Measurements from ENCODE around the gene MICU2.

GRCh38 chr13:21641629-21642028 is 37.7 kb upstream of the MICU2 start:
- TF ChIP-seq EZH2 (IDR thresholded peaks at IDR 0.05) (no peak), POLR2AphosphoS5 (IDR thresholded peaks at IDR 0.05; ENCODE audit: borderline replicate concordance, low read depth, low read length) (no peak)

All from SK-N-MC (cell line).